ENCODE results near the gene FRMD3. TPM values are rescaled to one million over a fixed set of nuclear protein-coding genes. Genes with fewer than 3 reads are reported as not detected.

FRMD3 gene
- total RNA-seq, 1 donor from 2014 or later: 0.59 TPM

DNA sequence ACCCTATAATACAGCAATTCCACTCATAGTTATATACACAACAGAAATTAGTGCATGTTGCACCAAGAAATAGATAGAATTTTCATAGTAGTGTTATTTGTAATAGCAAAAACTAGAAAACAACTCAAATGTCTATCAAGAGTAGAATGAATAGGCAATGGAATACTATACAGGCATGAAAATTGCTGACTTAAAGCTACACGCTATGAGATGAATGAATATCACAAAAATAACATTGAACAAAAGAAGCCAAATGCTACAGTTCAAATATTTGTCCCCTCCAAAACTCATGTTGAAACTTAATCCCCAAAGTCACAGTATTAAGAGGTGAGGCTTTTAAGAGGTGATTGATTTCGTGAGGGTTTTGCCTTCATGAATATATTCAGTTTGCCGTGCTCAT, 215.1 kb downstream of the FRMD3 start:
- H3K36me3 Mint-ChIP-seq (ENCODE audit: low read depth, unreplicated experiment): no peaks in the 10 kb centered on the region
- DNase-seq (ENCODE audit: low spot score): no peak
- no peak overlapping the region for H3K4me3 Mint-ChIP-seq (ENCODE audit: unreplicated experiment)
- no peak overlapping the region for H3K27ac Mint-ChIP-seq (ENCODE audit: unreplicated experiment)
- peaks cover 2% of the 10 kb centered on the region for H3K27me3 Mint-ChIP-seq (ENCODE audit: unreplicated experiment)
- TF ChIP-seq, protein P1, sequence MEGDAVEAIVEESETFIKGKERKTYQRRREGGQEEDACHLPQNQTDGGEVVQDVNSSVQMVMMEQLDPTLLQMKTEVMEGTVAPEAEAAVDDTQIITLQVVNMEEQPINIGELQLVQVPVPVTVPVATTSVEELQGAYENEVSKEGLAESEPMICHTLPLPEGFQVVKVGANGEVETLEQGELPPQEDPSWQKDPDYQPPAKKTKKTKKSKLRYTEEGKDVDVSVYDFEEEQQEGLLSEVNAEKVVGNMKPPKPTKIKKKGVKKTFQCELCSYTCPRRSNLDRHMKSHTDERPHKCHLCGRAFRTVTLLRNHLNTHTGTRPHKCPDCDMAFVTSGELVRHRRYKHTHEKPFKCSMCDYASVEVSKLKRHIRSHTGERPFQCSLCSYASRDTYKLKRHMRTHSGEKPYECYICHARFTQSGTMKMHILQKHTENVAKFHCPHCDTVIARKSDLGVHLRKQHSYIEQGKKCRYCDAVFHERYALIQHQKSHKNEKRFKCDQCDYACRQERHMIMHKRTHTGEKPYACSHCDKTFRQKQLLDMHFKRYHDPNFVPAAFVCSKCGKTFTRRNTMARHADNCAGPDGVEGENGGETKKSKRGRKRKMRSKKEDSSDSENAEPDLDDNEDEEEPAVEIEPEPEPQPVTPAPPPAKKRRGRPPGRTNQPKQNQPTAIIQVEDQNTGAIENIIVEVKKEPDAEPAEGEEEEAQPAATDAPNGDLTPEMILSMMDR (IDR thresholded peaks at IDR 0.05; ENCODE audit: unreplicated experiment): no peak
- H3K4me1 Mint-ChIP-seq (ENCODE audit: unreplicated experiment): no peaks in the 10 kb centered on the region
- no peaks in the 10 kb centered on the region for H3K9me3 Mint-ChIP-seq (ENCODE audit: unreplicated experiment)

DNA sequence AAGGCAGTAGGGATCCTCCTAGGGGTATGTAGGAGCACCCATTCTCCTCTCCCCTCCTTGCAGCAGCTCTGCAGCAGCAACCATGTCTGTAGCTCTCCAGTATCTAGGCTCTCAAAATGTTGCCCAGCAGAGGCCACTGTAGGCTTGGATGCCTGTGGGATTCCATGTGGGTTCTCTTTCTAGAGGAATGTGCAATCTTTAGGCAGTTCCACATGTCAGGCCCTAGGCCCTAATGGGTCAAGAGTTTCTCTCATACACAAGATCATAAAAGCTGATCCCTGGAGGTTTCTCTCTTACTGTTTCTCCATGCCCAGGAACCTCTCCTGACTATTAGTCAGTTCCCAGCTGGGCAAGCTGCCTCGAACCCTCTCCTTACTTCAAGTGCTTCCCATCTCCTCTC, 215.8 kb downstream of the FRMD3 start:
- TF ChIP-seq, protein P1 (IDR thresholded peaks at IDR 0.05; ENCODE audit: unreplicated experiment): no peak

GRCh38 chr9:83317244-83317643, 221.0 kb downstream of the FRMD3 start:
- H3K27ac Mint-ChIP-seq (ENCODE audit: unreplicated experiment): no peak overlapping the region
- no peaks in the 10 kb centered on the region for H3K36me3 Mint-ChIP-seq (ENCODE audit: low read depth, unreplicated experiment)
- H3K9me3 Mint-ChIP-seq (ENCODE audit: unreplicated experiment): no peaks in the 10 kb centered on the region
- peaks cover 6% of the 10 kb centered on the region for H3K4me1 Mint-ChIP-seq (ENCODE audit: unreplicated experiment)
- TF ChIP-seq, protein P1 (IDR thresholded peaks at IDR 0.05; ENCODE audit: unreplicated experiment): no peak
- H3K27me3 Mint-ChIP-seq (ENCODE audit: unreplicated experiment): peaks cover 3% of the 10 kb centered on the region
- no peak for DNase-seq (ENCODE audit: low spot score)
- no peak overlapping the region for H3K4me3 Mint-ChIP-seq (ENCODE audit: unreplicated experiment)

More for the DNA sequence above, 215.8 kb downstream of the FRMD3 start:
- no peak overlapping the region for H3K27ac Mint-ChIP-seq (ENCODE audit: unreplicated experiment)
- no peak overlapping the region for H3K4me3 Mint-ChIP-seq (ENCODE audit: unreplicated experiment)
- no peaks in the 10 kb centered on the region for H3K4me1 Mint-ChIP-seq (ENCODE audit: unreplicated experiment)
- peaks cover 2% of the 10 kb centered on the region for H3K27me3 Mint-ChIP-seq (ENCODE audit: unreplicated experiment)
- H3K9me3 Mint-ChIP-seq (ENCODE audit: unreplicated experiment): no peaks in the 10 kb centered on the region
- no peak for DNase-seq (ENCODE audit: low spot score)
- H3K36me3 Mint-ChIP-seq (ENCODE audit: low read depth, unreplicated experiment): no peaks in the 10 kb centered on the region

GRCh38 chr9:83315649-83316048, 222.6 kb downstream of the FRMD3 start:
- no peaks in the 10 kb centered on the region for H3K9me3 Mint-ChIP-seq (ENCODE audit: unreplicated experiment)
- no peak for DNase-seq (ENCODE audit: low spot score)
- H3K36me3 Mint-ChIP-seq (ENCODE audit: low read depth, unreplicated experiment): no peaks in the 10 kb centered on the region
- H3K27ac Mint-ChIP-seq (ENCODE audit: unreplicated experiment): no peak overlapping the region
- peaks cover 6% of the 10 kb centered on the region for H3K4me1 Mint-ChIP-seq (ENCODE audit: unreplicated experiment)
- TF ChIP-seq, protein P1 (IDR thresholded peaks at IDR 0.05; ENCODE audit: unreplicated experiment): no peak
- no peak overlapping the region for H3K4me3 Mint-ChIP-seq (ENCODE audit: unreplicated experiment)
- H3K27me3 Mint-ChIP-seq (ENCODE audit: unreplicated experiment): peaks cover 3% of the 10 kb centered on the region

- peaks cover 3% of the 10 kb centered on the region for H3K27me3 Mint-ChIP-seq (ENCODE audit: unreplicated experiment)
- H3K9me3 Mint-ChIP-seq (ENCODE audit: unreplicated experiment): no peaks in the 10 kb centered on the region
- DNase-seq (ENCODE audit: low spot score): no peak
Measured at GRCh38 chr9:83313781-83314180, 224.4 kb downstream of the FRMD3 start.

More at GRCh38 chr9:83313781-83314180, 224.4 kb downstream of the FRMD3 start:
- TF ChIP-seq, protein P1 (IDR thresholded peaks at IDR 0.05; ENCODE audit: unreplicated experiment): no peak
- no peak overlapping the region for H3K4me3 Mint-ChIP-seq (ENCODE audit: unreplicated experiment)
- H3K36me3 Mint-ChIP-seq (ENCODE audit: low read depth, unreplicated experiment): no peaks in the 10 kb centered on the region
- peaks cover 6% of the 10 kb centered on the region for H3K4me1 Mint-ChIP-seq (ENCODE audit: unreplicated experiment)
- H3K27ac Mint-ChIP-seq (ENCODE audit: unreplicated experiment): no peak overlapping the region
